GM21576 (cell line): ENCODE results near the gene TDRD10.

Source experiments
- ATAC-seq: cut with Tn5 transposase; IDR thresholded peaks from one replicate; pipeline ENCODE4 v1.9.1; 2021; ENCODE audit warnings: mild to moderate bottlenecking, moderate library complexity; ENCODE audit not compliant: unreplicated experiment

The TDRD10 gene

DNA sequence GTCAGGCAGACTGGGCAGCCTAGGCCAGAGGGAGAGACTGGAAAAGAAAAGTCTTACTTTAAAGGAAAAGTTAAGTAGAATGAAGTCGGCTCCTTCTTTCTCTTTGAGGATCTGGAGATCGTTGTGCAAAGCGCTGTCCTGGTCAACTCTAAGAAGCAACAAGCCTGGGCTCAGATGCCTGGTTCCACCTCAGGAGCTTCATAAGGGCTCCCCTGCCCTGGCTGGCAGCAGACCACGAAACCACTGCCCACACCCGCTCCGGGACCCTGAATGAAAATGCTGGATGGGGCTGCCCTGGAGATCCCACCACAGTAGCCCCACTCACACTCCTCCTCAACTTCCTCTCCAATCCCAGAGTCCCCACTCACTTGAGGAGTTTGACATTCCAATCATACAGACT, 50.0 kb downstream of the TDRD10 start:
- no peak for ATAC-seq

DNA sequence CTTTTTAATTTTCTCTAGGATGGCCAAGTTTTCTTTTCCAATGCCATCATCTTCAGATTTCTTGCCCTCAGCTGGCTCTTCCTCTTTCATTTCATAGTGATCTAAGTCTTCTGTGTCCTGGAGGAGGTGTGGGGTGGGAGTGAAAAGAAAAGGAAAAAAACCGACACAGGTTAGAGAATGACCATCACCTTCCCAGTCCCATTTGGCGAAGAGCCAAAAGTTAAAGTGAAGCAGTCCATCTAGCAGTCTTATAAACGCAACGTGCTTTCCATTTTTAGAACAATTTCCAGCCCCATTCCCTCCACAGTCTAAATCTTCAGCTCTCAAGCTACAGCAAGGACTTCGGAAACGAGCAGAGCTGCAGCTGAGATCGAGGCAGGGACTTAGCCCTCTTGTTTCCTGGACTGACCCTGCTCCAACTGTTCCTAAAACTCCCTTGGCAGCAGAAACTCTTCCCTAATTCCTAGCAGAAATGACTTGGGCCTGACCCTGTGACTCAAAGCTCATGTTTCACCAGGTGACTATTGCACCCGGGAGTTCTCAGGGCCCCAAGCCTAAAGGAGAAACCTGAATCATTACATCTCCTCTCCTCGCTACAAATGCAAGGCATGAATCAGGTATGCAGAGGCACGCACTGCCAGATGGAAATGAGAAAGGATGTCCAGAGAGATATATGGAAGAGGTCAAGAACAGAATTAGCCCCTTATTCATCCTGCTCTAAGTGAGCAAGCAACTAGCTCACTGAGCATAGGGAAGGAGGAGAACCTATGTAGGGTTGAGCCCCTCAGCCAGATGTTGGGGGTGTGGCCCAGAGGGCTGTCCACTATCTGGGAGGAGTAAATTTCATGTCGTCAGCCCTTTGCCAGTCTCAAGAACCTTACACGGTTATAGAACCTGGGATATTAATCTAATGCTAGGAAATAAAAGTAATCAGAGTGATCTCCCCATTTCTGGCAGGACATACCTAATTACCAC, 51.3 kb downstream of the TDRD10 start:
- ATAC-seq: no peak

DNA sequence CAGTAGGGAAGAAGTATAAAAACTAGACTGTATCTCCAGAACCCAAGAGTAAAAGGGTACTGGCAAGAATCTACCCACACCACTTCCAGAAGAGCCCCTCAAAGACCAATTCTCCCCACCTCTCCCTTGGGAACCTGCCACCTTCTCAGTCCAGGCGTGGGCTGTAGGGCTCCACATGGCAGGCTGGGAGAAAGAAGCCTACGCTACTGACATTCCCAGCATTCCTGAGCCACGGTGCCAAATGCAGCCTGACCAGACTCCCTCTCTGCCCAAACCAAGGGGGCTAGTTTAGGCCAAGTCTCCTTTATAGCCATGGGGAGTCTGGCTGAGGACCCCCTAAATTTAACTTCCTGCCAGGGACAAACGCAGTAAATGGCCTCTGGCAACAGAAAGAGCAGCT, 54.4 kb downstream of the TDRD10 start:
- ATAC-seq: no peak

DNA sequence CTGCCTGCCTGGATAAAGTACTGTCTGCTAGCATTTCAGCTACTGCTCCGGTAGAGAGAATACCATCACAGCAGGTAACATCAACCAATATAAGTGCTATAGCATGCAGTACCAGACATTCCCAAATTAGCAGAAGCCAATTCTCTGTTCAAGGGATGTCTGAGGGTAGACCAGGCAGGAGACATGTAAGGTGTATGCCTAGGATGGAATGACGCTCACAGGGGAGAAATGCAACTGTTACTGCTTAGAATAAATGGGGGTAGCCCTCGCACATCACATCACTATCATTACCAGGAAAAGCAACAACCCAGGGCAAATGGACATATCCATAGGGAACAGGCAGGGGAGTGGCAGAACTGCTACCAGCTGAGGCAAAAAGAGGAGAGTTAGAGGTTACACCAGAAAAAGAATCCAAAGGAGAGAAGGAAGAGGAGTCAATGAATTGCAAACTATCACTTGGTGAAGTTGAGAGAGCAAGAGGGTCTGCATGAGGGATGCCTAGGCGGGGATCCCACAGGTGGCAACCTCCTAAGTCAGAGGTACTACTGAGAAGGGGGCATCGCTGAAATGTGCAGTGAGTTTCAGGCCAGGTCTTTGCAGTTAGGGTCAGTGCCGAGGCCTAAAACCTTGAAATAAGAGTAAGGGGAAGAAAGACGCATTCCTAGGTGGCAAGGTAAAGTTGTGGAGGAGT, 55.4 kb downstream of the TDRD10 start:
- ATAC-seq: no peak

DNA sequence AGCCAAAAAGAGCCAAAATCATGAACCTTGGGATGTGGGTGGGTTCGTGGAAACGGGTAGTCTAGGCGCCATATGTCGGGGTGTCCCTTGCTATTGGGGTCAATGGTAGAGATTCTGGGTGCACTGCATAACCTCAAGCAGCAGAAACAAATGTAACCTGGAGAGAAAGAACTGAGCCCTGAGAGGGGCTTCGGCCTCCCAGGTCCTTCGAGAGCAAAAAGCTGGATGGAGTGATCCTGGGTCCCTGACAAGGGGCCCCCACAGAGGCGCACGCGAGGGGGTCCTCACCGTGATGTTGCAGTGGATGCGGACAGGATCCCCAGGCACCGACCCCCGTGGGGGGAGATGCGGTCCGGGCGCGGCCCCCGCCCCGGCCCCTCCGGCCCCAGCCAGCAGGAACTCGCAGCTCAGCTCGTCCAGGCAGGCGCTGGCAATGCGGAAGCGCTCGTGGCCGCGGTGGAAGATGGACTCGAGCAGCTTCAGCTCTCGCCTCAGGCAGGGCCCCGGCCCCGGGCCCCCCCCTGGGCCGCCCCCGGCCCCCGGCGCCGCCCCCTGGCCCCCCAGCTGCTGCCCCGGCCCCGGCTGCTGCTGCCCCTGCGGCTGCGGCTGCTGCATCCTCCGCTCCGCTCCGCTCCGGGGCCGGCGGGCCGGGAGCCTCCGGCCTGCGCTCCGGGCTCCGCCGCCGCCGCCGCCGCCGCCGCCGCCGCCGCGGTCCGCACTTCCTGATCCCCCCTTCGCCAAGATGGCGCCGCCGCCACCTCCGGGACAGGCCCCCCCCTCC, 56.1 kb downstream of the TDRD10 start, which contains the start of gene UBE2Q1:
Gene UBE2Q1 (minus strand): TSS at position 724 of the 781 bp plus-strand sequence. CDS start 109 bp downstream, at position 615.
- no peak for ATAC-seq

DNA sequence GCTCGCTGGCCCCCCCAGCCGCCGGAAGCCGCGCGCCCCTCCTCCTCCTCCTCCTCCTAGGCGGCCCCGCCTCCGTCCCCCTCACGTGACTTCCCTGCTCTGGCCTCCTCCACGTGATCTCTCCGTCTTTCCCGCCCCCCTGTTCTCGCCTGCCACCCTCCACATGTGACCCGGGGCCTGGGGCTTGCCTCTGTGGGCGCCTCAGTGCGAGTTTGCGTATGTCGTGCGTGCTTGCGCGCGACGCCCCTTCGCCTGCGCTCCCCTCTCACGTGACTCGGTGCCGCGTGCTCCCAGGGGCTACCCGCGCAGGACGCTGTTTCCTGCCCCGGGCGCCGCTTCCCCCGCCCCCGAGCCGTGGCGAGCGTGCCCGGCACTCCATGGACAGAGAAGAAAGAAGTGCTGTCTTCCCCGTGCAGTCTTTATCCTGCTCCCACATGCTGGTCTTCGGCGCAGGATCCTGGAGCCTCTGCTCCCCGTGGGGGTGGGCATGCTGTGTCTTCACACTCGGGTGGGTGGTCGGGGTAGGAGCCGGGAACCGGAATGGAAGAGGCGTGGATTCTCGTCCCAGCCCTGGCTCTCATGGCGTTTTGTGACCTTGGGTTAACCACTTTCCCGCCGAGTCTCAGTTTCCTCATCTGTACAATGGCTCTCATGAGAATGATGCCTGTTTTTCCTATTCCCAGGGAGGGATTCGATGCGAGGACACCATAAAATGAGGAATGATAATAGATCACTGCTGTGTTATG, 56.9 kb downstream of the TDRD10 start:
- peak; percentile 84 for ATAC-seq

DNA sequence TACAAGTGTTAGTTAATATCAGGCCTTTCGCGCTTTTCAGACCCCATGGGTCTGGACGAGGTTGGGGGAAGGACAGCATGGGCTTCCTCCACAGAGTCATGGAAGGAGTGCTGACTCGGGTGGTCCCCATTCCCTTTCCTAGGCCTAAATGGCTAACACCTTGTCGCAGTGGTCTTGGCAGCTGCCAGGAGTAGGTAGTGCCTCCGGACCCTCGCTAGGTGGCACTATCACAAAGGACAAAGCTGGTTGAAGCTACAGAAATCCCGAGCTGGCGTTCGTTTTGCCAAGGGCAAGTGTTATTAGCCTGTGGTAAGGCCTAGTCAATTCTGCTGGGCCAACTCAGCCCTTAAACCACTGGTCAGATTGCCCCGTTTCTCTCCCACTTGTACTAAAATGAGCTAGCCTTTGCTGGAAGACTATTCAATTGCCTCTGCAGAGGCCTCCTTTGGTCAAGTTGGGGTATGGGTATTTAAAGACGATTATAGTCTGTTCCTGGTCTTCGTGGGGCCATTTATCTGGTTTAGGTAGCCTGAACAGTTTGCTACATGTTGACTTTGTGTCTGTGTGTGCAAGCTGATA, 57.5 kb downstream of the TDRD10 start:
- peak; percentile 36 for ATAC-seq

DNA sequence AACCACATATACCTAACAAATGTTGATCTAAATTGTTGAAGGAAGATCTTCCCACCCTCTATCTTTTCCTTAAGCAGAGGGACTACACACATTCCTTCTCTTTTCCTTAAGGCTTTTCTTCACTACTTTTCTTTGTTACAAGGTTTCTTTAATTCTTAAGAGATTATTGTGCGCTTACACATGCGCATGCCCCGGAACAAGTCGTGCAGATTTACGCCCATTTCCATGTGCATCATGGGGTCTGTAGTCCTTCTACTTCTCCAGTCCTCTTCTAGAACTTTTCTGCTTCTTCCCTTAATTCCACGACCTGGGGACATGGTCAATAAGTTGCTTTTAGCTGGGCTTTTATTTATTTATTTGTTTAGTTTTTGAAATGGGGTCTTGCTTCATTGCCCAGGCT, 63.9 kb downstream of the TDRD10 start:
- ATAC-seq: no peak

DNA sequence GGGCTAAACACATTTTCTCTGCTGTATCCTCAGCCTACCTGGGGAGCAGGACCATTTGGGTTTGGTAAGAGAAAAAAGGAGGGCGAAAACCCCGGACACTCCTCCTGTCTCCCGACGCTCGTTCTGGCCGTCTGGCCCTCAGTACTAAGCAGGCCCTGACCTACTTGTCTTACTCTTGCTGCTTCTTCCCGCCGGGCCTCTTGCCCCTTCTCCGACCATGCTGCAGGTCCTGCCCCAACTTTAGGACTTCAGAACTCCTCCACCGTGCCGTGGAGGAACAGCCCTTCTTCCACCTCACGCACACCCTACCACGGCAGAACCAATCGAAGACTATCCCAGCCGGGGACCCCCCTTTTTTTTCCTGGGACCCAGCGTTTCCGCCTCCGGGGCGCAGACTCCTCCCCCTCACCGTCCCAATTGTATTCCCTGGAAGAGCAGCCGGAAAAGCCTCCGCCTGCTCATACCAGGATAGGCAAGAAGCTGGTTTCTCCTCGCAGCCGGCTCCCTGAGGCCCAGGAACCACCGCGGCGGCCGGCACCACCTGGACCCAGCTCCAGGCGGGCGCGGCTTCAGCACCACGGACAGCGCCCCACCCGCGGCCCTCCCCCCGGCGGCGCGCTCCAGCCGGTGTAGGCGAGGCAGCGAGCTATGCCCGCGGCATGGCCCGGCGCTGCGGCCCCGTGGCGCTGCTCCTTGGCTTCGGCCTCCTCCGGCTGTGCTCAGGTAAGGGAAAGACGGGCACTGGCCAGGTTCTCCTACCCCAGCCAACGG, 65.6 kb downstream of the TDRD10 start, which contains the start of gene CHRNB2:
Gene CHRNB2 (plus strand): TSS at position 393 of the 771 bp plus-strand sequence. CDS start 267 bp downstream, at position 660.
- ATAC-seq: no peak

DNA sequence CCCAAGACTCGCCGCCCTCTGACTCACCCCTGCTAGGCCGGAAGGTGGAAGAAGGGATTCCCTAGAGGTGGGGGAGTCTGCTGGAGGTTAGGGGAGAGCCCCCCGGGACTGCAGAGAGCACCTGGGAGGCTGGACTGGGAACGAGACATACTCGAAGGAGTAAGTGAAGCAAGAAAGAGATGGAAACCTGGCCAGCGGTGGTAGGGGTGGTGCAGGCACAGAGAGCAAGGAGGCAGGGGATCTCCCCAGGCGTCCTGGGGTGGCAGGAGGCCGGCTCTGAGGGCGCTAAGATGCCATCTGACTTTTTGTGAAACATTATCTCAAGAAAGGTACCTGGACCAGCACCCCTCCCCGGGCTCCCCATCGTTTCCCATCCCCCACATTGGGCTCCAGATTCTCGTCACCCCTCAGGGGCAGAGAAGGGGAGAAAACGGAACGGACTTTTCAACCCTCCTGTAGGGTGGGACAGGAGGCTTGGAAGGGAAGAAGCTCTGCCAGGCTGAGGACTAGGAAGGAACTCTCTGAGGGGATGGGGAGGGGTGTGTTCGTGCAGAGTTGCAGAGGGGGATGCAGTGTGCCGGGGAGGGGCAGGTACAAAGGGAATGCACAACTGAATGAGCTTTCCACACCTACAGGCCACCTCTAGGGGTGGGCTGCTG, 66.3 kb downstream of the TDRD10 start:
- no peak for ATAC-seq

DNA sequence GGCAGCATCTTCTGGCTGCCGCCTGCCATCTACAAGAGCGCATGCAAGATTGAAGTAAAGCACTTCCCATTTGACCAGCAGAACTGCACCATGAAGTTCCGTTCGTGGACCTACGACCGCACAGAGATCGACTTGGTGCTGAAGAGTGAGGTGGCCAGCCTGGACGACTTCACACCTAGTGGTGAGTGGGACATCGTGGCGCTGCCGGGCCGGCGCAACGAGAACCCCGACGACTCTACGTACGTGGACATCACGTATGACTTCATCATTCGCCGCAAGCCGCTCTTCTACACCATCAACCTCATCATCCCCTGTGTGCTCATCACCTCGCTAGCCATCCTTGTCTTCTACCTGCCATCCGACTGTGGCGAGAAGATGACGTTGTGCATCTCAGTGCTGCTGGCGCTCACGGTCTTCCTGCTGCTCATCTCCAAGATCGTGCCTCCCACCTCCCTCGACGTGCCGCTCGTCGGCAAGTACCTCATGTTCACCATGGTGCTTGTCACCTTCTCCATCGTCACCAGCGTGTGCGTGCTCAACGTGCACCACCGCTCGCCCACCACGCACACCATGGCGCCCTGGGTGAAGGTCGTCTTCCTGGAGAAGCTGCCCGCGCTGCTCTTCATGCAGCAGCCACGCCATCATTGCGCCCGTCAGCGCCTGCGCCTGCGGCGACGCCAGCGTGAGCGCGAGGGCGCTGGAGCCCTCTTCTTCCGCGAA, 69.4 kb downstream of the TDRD10 start:
- no peak for ATAC-seq

DNA sequence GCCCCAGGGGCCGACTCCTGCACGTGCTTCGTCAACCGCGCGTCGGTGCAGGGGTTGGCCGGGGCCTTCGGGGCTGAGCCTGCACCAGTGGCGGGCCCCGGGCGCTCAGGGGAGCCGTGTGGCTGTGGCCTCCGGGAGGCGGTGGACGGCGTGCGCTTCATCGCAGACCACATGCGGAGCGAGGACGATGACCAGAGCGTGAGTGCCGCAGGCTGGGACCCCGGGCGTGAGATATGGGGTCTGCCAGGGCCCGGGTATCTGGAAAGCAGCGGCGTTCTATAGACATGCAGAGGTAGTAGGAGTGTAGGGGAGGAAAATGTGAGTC, 69.9 kb downstream of the TDRD10 start:
- no peak for ATAC-seq

DNA sequence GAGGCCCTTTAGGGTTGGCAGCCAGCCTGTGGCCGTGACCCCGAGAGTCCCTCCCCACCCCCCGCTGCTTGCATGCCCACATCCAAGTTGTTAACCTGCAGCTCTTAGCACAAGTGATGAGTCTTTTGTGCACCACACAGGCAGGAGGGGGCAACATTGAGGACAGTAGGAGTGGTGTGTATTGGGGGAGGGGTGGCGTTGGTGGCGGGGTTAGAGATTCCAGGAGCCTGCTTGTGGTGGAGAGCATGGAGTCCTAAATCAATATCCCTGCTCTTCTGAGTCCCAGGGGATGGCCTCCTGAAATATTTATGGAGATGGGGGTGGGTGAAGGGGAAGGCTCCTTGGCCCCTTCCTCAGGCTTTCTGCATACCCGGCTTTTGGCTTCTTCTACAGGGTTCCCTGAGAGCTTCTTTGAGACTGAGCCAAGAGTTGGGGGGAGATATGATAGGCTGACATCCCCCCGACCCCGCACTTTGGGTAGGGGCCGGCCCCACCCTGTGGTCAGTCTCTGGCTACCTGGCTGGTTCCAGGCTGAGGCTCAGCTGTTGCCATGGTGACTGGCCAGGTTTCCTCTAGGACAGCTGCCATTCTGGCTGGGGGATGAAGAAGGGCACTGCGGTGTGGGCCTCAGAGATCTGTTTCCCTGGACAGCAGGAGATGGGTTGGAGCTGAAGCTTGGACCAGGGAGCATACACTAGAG, 70.6 kb downstream of the TDRD10 start:
- no peak for ATAC-seq

DNA sequence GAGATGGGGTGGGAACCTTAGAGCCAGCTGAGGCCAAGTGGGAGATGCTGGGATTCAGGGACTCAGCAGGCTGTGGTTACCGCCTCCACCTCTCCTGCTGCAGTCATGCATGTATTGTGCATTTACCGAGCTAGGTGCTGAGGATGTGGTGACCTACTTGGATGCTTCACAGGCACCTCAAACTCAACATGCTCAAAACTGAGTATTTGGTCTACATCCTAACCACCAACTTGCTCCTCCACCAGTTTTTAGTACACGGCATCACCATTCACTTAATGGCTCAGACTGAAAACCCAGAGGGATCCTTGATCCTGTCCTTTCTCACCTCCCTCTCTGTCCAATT, 71.1 kb downstream of the TDRD10 start:
- no peak for ATAC-seq

DNA sequence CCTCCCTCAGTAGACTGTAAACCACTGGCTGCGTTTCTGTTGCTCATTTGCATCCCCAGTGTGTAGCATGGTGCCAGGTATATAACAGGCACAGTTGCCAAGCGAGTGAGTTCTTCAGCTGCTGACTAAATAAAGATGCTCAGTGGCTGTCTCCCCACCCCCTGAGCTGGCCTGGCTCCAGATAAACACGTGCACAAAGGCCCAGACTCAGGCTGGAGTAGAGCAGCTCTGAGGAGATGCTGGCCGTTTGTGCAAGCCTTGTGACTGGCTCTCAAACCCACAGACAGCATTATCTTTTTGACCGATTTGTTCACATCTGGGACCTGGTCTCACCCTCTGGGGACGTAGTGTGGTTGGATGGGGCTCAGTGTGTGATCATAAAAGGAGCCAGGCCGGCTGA, 72.7 kb downstream of the TDRD10 start:
- no peak for ATAC-seq

DNA sequence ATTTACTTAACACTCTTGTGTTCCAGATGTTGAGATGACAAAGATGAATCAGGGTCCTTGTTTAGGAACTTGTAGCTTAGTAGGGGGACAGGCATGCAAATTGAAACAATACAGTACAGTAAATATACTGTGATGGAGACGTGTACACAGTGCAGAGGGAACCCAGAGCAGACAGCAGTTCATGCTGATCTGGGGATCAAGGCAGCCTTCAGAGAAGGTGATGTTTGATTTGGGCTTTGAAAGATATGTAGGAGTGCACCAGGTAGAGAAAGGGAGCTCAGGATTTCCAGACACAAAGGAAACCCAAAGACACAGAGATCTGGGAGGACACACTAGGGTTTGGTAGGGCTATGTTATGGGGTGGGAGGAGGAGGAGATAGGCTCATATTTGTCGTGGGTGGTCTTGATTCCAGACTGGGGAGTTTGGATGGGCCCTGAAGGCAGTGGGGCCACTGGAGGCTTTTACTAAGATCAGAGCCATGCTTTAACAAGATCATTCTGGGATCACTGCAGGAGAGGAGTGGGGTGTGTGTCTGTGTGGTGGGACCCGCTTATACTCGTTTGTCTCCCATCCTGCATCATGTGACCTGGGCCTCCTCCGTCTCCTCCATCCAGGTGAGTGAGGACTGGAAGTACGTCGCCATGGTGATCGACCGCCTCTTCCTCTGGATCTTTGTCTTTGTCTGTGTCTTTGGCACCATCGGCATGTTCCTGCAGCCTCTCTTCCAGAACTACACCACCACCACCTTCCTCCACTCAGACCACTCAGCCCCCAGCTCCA, 73.3 kb downstream of the TDRD10 start:
- no peak for ATAC-seq

DNA sequence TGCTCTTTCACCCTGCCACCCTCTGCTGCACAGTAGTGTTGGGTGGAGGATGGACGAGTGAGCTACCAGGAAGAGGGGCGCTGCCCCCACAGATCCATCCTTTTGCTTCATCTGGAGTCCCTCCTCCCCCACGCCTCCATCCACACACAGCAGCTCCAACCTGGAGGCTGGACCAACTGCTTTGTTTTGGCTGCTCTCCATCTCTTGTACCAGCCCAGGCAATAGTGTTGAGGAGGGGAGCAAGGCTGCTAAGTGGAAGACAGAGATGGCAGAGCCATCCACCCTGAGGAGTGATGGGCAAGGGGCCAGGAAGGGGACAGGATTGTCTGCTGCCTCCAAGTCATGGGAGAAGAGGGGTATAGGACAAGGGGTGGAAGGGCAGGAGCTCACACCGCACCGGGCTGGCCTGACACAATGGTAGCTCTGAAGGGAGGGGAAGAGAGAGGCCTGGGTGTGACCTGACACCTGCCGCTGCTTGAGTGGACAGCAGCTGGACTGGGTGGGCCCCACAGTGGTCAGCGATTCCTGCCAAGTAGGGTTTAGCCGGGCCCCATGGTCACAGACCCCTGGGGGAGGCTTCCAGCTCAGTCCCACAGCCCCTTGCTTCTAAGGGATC, 74.0 kb downstream of the TDRD10 start:
- ATAC-seq: no peak
